ENCODE data around the gene CMTM8.
"Not testable (repeated sequence)": the region's sequence is repeated elsewhere in the genome, so short reads cannot be mapped to it uniquely, and the experiment has no call there.

The CMTM8 gene

DNA sequence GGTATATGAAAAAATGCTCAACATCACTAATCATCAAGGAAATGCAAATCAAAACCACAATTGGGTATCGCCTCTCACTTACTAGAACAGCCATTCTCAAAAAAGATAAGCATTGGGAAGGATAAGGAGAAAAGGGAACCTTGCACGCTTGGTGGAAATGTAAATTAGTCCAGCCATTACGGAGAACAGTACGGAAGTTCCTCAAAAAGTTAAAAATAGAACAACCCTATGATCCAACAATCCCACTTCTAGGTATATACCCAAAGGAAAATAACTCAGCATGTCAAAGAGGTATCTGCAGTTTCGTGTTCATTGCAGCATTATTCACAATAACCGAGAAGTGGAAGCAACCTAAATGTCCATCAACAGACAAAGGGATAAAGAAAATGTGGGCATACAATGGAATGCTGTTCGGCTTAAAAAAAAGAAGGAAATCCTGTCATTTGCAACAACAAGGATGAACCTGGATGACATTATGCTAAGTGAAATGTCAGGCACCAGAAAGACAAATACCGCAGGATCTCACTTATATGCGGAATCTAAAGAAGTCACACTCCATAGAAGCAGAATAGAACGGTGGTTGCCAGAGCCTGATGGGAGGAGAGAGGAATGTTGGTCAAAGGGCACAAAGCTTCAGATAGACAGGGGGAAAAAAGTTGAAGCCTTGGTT, 141.5 kb downstream of the CMTM8 start:
- TF ChIP-seq, protein P1, sequence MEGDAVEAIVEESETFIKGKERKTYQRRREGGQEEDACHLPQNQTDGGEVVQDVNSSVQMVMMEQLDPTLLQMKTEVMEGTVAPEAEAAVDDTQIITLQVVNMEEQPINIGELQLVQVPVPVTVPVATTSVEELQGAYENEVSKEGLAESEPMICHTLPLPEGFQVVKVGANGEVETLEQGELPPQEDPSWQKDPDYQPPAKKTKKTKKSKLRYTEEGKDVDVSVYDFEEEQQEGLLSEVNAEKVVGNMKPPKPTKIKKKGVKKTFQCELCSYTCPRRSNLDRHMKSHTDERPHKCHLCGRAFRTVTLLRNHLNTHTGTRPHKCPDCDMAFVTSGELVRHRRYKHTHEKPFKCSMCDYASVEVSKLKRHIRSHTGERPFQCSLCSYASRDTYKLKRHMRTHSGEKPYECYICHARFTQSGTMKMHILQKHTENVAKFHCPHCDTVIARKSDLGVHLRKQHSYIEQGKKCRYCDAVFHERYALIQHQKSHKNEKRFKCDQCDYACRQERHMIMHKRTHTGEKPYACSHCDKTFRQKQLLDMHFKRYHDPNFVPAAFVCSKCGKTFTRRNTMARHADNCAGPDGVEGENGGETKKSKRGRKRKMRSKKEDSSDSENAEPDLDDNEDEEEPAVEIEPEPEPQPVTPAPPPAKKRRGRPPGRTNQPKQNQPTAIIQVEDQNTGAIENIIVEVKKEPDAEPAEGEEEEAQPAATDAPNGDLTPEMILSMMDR (IDR thresholded peaks at IDR 0.05; ENCODE audit: extremely low read depth, insufficient read depth, missing control alignments), result no peak
- in situ Hi-C loops (cut with MboI; ENCODE audit: low pct_unique_long_range_greater_than_20kb, low sequenced_read_pairs, unreplicated experiment), result no loop called here

DNA sequence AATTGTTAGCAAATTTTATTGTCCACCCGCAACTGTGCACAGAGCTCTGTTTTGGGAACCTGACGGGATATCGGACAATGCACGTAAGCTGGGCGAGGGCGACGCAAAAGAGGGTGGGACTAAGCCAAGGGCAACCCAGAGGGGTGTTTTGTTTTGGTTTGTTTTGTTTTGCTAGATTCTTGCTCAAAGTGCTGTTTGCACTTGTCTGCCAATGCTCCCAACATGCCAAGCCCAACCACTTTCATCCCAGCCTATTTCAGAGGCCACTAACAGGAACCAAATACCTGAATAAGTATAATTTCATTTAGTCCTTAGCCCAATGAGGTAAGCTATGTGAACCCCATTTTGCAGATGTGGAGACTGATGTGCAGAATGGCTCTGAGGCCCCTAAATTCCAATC, 143.4 kb downstream of the CMTM8 start:
- DNase-seq (ENCODE audit: low spot score), result no peak
- TF ChIP-seq, protein P1 (IDR thresholded peaks at IDR 0.05; ENCODE audit: extremely low read depth, insufficient read depth, missing control alignments), result no peak
- in situ Hi-C loops (cut with MboI; ENCODE audit: low pct_unique_long_range_greater_than_20kb, low sequenced_read_pairs, unreplicated experiment), result no loop called here

More for the DNA sequence above, 141.5 kb downstream of the CMTM8 start:
- no peak for DNase-seq (ENCODE audit: low spot score)

DNA sequence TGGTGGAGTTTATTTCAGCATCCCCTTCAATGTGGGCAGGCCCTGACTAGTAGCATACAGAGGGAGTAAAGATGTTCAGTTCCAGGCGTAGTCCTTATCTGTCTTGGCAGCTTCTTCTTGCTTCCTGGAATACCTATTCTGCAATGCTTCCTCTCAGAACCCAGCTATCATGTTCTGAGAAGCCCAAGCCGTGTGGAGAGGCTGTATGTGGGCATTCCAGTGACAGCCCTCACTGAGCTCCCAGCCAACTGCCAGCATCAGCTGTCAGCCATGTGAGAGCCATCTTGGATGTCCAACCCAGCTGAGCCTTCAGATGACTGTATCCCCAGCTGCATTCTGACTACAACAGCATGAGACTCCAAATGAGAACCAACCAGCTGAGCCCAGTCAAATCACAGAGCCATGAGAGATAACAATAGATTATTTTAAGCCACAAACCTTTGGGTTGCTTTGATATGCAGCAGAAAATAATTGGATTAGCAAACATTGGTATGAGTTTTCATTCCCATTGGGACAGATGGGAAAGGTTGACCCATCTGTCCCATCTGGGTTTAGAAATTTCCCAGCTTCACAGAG, 144.7 kb downstream of the CMTM8 start:
- in situ Hi-C loops (cut with MboI; ENCODE audit: low pct_unique_long_range_greater_than_20kb, low sequenced_read_pairs, unreplicated experiment), result no loop called here
- TF ChIP-seq, protein P1 (IDR thresholded peaks at IDR 0.05; ENCODE audit: extremely low read depth, insufficient read depth, missing control alignments), result no peak
- DNase-seq (ENCODE audit: low spot score), result no peak

DNA sequence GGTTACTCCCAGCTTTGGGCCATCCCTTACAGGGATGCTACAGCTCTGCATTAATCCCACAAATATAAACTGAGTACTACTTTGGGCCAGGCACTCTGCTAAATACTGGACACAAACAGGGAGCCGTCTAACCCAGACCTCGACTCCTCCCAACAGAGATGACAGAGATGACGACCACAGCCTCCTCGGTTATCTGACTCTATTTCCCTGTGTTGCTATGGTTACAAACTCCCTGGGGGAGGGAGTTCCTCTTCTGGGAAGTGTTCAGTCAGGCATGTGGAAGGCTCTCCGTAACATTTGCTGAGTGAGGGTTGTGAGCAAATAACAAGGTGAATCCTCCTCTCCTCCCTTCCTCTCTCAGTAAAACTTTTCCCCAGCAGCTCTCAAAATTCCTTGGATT, 146.5 kb downstream of the CMTM8 start:
- DNase-seq (ENCODE audit: low spot score), result no peak
- in situ Hi-C loops (cut with MboI; ENCODE audit: low pct_unique_long_range_greater_than_20kb, low sequenced_read_pairs, unreplicated experiment), result no loop called here
- TF ChIP-seq, protein P1 (IDR thresholded peaks at IDR 0.05; ENCODE audit: extremely low read depth, insufficient read depth, missing control alignments), result no peak

DNA sequence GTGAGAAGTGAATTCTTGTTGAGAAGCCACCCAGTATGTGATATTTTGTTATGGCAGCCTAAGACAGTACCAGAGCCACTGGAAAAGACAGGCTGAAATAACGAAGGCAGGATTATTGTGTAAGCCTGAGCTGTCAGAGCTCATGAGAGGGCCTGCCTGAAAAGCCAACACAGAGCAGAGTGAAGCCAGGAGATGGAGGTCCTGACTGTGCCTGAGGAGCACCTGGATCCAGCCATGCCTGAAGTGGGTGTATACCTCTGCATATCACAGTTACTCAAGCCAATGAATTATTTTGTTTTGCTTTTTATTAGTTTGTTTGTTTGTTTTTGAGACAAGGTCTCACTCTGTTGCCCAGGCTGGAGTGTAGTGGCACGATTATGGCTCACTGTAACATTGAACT, 149.0 kb downstream of the CMTM8 start:
- DNase-seq (ENCODE audit: low spot score), result no peak
- TF ChIP-seq, protein P1 (IDR thresholded peaks at IDR 0.05; ENCODE audit: extremely low read depth, insufficient read depth, missing control alignments), result no peak
- in situ Hi-C loops (cut with MboI; ENCODE audit: low pct_unique_long_range_greater_than_20kb, low sequenced_read_pairs, unreplicated experiment), result no loop called here

DNA sequence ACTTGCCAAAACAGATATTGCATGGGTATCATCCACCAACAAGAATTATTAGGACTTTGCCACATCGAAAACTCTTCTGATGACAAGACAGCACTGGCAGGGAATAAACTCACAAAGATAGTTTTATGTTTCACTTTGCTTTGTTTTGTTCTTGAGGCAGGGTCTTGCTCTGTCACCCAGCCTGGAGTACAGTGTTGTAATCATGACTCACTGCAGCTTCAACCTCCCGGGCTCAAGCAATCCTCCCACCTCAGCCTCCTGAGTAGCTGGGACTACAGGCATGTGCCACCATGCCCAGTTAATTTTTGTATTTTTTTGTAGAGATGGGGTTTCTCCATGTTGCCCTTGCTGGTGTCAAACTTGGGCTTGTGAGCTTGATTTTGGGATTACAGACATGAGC, 151.1 kb downstream of the CMTM8 start:
- DNase-seq (ENCODE audit: low spot score); in situ Hi-C loops (cut with MboI; ENCODE audit: low pct_unique_long_range_greater_than_20kb, low sequenced_read_pairs, unreplicated experiment): not testable (repeated sequence)

DNA sequence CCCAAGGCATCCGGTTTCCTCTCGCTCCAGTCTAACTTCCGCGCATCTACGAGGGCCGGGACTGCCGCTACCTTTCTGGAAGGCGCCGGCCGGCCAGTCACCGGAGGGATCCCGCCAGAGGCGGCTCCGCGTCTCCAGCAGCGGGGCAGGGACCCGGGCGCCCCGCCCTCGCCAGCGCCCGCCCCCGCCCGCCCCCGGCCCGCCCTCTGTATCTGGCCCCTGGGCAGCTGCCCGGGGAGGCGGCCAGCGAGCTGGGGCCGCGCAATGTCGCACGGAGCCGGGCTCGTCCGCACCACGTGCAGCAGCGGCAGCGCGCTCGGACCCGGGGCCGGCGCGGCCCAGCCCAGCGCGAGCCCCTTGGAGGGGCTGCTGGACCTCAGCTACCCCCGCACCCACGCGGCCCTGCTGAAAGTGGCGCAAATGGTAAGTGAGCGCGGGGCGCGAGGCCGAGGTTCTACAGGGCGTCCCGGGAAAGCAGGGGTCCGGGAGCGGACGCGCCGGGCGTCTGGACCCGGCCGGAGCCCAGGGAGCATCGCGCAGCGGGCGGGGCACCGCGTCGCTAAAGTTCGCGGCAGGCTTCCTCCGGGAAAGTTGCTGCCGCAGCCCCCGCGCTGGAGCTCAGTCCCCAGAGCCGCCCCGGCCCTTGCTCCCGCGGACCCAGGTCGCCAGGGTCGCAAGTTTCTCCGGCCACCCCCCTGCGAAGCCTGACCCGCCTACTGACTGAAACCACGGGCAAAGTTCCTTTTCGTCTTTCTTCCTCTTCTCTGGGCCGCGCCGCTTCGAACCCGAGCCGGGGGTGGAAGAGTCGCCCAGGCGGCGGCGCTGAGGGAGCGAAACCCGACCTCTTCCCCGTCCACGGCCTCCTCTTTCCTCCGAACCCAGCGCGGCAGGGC, 153.4 kb downstream of the CMTM8 start, which contains the start of gene CMTM7:
Gene CMTM7 (plus strand): TSS at position 211 of the 893 bp plus-strand sequence. CDS start 54 bp downstream, at position 265.
- peak; percentile 63 for DNase-seq (ENCODE audit: low spot score)
- TF ChIP-seq, protein P1 (IDR thresholded peaks at IDR 0.05; ENCODE audit: extremely low read depth, insufficient read depth, missing control alignments), result peak; percentile 36
- in situ Hi-C loops (cut with MboI; ENCODE audit: low pct_unique_long_range_greater_than_20kb, low sequenced_read_pairs, unreplicated experiment), result no loop called here

Data from GM13977 (cell line).